ENCODE data around the gene CLDN7.
A peak's percentile ranks its signal among the peaks of the same experiment; 100 is the strongest.

The CLDN7 gene

DNA sequence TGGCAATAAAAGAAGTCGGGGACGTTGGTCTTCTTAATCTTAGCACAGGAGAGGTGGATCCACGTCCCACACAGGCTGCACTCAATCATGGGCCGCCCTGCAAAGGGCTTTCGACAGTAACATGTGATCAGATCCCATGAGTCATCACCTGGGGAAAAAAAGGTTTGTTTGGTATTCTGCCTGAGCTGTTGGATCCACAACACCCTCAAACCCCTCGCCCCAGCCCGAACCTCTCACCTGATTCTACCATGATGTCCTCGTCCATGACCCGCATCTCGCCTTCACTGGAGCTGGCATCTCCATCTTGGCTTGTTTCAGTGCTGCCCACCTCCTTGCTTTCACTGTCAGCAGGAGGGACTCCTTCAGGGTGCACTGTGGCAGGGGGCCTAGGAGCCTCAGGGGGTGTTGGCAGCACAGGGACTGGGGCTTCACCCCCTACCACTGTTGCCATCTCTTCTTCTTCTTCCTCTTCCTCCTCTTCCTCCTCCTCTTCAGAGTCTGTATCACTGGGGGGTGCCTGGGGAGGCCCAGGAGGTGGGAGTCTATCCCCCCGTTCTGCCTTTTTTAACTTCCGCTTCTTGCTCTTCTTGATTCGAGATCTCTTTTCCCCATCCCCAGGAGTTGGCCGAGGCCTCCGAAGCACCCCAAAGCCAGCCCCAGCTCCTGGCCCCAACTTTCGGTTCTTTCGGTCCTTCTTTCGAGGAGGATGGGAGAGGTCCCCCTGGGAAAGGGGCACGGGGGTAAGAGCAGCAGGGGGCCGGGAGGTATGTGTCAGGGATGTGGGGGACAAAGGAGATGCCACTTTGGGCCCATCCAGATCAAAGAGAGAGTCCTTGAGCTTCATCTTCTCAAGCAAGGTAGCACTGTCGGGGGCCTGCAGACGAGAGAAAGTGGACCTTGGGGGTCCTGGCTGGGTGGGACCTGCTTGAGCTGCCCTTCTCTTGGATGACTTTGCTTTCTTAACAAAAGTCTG, 26.3 kb downstream of the CLDN7 start:
- peak; percentile 22 for DNase-seq

DNA sequence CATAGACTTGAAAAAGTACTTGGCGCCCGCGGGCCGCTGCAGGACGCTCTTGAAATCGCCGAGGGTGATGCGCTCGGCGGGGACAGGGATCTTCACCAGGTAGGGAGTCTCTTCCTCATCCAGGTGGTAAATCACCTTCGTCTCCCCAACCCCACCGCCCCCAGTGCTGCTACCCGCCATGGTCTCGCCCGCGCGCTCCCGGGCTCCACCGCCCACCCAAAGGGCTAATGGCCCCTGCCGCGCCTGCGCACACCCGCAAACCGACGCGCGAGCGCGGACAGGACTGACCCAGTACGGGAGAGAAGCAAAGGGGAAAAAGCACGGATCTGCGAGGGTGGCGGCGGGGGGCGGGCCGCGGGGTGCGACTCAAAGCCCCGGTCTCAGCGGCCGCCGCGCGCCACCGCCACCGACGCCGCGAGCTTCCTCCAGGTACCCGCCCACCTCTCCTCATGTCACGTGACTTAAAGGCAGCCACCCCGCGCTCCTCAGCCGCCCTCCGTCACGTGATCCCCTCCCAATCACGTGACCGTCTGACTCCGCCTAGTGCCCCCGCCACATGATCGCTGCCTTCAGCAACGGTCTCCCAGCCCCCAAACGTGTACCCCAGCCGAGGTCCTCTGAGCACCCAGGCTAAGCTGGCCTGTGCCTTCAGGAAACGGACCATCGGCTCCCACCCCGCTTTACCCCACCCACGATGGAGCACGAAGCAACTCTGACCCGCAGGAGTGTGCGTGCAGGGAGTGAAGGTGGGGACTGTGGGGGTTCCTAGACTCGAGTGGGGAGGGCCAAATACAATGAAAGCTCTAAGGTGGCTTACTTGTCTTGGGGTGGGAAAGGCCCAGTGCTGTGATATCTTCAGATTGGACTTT, 28.0 kb downstream of the CLDN7 start, which contains the start of gene DVL2:
Gene DVL2, minus strand, starts transcription at position 435 of the 869 bp plus-strand sequence. Its CDS starts 255 bp downstream, at position 180.
- DNase-seq, result peak; percentile 94

DNA sequence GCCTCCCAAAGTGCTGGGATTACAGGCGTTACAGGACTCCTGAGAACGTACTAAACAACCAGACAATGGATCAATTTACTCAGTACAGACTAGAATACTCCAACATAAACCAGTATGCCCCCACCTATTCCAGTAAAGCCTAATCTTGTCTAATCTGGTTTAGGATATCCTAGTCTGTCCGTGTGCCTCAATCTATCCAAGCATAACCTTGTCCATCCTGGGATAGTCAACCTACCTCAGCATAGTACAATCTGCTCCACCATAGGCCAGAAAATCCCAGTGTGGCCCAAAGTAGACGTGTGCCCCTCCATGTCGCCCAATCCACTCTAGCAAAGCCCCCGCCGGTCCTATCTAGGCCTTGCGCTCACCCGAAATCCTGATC, 28.6 kb downstream of the CLDN7 start:
- DNase-seq, result no peak

DNA sequence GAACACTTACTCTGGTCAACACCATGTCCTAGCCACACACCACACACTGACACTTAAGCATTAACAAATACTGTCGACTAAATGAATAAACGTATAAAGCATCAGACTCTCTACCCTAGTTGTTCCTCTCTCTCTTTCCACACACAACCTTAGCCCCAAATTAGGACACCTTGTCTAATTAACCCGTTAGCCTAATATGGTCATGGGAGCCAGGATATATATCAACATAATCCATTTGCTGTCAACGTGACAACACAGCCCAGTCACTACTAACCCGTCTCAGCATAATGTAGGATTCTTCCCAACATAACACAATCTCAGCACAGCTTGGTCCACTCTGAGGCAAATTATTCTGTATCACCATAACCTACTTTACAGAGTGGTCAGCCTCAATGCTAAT, 30.2 kb downstream of the CLDN7 start:
- DNase-seq, result no peak

DNA sequence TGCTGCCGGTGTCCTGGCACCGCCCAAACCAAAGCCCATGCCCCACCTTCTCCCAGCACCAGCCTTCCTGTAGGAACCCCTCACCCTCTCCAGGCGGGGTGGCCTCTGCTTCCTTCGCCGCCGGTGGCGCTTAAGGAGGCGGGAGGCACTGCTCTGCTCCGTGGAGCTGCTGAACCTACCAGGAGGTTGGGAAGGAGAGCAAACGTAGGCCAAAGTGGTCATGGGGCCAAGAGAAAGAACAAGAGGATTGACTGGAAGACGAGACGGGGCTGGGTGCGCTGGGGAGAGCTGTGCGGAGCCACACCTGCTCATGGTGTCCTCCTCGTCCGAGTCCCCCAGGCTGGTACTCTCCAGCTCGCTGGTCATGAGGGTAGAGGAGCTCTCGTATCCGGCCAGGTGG, 32.8 kb downstream of the CLDN7 start:
- DNase-seq, result no peak

DNA sequence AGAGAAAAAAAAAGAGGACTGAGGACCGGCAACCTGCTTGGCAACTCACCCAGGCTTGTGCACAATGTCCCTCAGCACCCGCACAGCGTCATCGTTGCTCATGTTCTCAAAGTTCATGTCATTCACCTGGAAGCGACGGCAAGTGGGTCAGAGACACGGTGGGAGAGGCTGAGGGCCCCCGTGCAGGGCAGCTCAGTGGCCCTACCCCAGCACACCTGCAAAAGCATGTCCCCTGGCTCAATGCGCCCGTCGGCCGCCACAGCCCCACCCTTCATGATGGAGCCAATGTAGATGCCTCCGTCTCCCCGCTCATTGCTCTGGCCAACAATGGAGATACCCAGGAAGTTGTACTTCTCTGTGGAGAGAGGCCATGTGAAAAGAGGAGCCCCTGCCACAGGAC, 33.4 kb downstream of the CLDN7 start:
- DNase-seq, result no peak

DNA sequence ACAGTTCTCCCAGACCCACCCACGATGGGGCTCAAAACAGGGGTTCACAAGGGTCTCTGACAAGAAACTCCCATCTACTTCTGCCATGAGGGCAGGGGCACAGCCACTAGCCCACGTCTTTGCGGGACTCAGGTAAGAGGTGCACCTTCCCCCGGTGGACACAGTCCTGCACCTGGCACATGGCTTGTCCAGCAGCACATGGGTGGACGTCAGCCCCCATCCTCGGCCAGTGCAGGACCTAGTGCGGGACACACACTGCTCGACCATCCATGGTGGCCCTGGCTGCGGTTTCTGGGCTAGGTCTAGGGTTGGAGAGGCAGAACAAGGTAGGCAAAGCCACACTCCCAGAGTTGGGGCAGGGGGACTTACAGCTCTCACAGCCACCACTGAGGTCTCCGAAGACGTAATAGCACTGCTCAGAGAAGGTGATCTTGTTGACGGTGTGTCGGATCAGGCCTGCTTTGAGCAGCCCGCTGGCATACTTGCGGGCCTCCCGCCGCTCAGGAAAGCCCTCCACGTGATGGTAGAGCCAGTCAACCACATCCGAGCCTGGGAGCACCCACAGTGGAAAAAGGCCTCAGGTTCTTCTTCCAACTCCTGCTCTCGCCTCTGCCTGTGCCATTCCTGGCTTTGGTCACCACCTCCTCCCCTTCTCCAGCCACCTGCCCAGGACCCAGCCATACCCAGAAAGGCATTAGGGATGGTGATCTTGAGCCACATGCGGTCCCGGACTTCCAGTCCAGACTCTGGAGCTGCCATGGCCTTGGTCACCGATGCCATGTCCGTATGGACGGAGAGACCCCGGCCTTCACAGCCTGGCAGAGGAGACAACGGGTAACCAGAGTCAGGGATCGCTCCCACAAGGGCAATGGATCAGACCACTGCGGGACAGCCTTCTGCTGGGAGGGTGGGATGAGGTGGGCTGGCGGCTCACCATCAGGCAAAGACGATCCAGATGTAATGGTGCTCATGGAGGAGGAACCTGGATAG, 35.3 kb downstream of the CLDN7 start:
- no peak for DNase-seq

DNA sequence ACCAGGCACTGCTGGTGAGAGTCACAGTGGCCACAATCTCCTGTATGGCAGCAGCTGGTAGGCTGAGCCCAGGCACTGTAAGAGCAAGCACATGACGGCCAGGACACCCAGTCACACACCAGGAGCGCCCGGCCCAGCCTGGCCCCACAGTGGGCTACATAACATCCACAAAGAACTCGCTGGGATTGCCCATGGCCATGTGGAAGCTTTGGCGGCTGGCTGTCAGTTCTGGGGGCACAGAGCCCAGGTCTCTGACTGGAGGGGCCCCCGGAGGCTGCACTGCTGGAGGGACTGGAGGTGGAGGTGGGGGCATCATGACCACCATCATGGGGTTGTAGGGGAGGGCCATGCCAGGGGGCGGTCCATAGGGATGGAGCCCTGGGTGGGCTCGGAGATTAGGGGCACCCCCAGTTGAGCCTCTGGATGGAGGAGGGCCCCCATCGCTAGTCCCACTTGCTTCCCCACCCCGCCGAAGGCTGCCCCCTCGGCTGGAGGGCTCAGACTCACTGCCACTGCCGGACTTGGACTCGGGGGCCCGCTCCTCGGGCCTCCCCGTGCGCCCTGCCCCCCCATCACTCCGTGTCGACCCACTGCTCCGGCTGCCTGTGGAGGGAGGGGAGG, 36.5 kb downstream of the CLDN7 start:
- DNase-seq, result no peak

DNA sequence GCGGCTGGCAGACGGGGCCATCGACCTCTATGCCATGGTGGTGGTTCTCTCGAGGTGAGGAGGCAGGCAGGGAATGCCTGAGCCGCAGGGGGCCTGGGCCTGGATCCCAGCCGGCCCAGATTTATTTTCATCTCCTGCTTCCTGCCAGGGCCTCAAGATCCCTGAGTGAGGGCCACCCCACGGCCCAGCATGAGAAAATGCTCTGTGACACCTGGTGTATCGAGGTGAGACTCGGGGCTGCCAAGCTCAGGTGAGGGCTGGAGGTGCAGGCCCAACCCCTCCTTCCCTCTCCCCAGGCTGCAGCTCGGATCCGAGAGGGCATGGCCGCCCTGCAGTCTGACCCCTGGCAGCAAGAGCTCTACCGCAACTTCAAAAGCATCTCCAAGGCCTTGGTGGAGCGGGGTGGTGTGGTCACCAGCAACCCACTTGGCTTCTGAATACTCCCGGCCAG, 37.6 kb downstream of the CLDN7 start:
- no peak for DNase-seq

DNA sequence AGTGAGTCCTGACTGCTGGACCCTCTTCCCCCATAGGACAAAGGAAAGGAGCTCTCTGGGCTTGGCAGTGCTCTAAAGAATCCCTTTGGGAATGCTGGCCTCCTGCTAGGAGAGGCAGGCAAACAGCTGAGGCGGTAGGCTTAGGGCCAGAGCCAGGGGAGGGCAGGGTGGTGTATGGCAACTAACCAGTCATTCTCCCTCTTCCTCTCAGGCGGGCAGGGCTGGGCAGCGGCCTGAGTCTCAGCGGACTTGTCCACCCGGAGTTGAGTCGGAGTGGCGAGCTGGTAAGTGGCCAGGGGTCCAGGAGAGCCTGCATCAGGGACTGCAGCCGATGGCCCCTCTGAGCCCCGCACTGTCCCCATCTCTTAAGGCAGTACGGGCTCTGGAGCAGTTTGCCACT, 38.2 kb downstream of the CLDN7 start:
- DNase-seq, result no peak

DNA sequence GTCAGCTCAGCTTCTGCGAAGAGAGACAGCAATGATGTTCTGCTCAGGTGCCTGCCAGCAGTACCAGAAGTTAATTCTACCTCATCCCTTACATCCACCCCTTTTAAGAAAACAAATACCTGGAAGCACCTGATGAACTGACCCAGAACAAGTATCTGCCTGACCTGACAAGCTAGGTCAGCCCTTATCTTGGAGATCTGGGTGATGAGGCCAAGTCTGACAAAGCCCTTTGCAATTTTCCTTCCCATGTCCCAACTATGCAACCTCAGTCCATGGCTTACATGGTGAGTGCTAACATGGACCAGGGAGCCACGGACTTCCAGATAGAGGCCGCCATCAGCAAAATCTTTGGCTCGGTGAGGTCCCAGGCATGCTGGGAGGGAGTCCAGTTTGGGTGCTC, 38.9 kb downstream of the CLDN7 start:
- no peak for DNase-seq

DNA sequence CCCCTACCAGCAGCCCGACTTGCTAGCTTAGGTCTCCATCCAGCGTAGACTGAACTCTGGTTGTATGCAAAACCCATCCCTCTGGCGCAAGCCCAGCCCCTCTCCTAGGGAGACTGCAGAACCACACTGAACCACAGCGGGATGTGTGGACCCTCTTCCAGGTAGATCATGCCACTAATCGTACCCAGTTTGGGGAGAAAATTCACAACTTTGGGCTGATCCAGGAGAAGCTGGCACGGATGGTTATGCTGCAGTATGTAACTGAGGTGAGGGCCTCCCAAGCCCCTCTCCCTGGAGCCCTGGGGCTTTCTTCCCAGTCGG, 39.3 kb downstream of the CLDN7 start:
- DNase-seq, result no peak

DNA sequence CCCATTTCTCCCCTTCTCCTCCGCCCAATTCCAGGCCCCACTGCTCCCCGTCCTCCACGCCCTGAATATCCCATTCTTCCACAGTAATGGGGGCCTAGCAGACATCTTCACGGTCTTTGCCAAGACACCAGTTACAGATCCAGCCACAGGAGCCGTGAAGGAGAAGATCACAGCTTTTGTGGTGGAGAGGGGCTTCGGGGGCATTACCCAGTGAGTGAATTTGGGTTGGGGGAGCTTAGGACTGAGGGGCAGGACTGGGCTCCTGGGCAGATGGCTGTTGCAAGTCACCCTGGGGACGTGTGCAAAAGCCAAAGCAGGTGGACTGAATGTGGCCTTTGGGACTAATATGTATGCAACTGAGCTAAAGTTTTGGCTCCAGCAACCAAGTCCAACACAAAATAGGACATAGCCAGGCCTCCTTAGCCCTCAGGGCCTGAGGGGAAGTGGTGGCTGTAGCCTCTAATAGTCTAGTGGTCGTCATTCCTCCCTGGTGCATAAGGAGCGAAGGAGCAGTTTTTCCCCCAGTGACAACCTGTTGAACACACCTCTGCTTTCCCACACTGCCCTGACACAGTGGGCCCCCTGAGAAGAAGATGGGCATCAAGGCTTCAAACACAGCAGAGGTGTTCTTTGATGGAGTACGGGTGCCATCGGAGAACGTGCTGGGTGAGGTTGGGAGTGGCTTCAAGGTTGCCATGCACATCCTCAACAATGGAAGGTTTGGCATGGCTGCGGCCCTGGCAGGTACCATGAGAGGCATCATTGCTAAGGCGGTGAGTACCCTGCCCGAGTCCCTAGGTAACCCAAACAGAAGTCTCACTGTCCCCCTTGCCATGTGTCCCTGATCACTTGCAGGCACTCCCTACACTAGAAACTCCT, 39.9 kb downstream of the CLDN7 start:
- DNase-seq, result no peak

DNA sequence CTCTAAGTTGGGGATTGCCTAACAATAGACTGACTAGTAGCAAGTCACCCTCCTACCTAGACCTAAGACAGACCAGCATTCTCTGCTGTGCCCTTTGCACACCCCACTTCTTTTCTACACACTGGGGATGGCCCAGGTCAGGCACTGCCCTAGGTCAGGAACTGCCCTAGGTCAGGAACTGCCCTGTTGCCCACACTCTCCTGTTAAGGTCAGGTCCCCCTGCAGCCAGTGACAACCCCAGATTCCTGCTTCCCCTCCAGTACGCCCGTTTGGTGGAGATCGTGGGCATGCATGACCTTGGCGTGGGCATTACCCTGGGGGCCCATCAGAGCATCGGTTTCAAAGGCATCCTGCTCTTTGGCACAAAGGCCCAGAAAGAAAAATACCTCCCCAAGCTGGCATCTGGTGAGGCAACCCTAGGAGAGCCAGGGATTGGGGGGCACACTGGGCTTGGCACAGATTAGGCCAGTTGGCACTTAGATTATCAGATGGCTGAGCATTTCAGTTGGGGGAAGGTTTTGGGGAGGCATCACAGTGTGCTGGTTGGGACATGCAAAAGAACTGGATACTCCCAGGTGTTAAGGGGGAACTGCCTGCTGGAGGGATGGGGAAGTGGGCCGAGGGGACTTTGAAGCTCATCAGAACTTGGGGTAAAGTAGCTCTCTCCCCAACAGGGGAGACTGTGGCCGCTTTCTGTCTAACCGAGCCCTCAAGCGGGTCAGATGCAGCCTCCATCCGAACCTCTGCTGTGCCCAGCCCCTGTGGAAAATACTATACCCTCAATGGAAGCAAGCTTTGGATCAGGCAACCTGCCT, 40.8 kb downstream of the CLDN7 start:
- no peak for DNase-seq

DNA sequence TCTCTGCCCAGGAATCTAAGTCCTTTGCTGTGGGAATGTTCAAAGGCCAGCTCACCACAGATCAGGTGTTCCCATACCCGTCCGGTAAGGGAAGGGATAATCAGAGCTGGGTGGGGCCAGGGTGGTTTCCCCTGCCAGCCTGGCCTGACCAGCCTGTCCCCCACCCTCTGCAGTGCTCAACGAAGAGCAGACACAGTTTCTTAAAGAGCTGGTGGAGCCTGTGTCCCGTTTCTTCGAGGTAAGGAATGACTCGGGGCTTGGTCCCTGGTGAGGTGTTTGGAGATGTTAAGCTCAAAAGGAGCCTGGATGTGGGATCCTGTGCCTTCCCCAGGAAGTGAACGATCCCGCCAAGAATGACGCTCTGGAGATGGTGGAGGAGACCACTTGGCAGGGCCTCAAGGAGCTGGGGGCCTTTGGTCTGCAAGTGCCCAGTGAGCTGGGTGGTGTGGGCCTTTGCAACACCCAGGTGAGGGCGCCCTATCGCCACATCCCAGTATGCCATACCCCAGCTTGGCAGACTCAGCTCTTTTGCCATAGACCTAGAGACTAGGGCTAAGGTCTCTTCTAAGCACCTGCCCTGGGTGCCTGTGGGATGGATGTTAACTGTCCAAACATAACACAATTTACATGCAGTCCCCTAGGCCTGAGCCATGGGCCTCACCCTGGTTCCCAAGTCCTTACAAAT, 41.5 kb downstream of the CLDN7 start:
- DNase-seq, result peak; percentile 65

DNA sequence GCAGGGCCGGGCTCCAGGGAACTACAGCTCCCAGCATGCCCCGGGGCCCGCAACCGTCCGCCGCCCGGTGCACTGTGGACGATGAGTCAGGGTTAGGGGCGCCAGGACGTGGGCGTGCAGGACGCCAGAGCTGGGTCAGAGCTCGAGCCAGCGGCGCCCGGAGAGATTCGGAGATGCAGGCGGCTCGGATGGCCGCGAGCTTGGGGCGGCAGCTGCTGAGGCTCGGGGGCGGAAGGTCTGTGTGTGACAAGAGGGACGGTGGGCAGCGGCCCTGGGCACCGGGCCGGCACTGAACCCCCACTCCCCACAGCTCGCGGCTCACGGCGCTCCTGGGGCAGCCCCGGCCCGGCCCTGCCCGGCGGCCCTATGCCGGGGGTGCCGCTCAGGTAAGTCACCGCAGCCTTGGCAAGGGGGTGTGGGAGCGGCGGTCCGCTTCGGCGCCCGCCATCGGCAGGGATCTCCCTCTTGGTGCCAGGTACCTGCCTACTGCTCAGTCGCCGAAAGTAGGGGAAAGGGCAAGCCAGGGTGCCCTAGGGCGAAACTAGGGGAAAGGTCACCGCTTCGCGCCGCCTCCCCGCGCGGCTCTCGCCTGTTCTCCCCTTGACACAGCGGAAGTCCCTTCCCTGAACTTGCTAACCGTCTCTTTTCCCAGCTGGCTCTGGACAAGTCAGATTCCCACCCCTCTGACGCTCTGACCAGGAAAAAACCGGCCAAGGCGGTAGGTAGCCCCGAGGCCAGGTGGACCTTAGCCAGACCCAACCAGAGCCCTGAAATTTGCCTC, 42.3 kb downstream of the CLDN7 start, which contains the start of the genes ACADVL and DLG4:
Gene ACADVL, plus strand, starts transcription at position 127 of the 781 bp plus-strand sequence. Its CDS starts 47 bp downstream, at position 174.
Gene DLG4, minus strand, starts transcription at position 25 of the 781 bp plus-strand sequence.
- DNase-seq, result peak; percentile 80

DNA sequence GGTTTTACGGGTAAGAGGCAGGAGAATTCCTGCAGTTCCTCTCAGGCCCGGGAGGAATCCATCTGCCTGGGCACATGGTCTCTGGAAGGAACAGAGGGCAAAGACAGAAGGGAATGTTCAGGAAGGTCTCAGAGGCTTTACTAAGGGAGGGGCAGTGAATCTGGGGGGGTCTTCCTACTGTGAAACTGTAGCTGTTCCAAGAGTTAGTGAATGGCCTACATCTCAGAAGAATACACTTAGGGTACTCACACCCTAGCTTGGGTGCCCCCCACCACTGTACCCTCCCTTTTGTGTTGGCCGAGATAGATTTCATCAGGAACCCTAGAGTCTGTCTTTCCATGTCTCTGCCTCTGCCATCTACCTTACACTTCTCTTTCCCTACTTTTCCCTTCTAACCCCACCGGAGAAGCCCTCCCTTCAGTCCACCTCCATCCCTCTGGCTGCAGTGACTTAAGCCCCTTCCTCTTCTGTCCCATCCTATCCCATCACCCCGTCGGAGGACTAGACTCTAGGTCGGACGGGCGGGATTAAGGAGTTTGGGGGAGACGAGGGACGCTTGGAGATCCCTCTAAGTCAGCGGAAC, 43.0 kb downstream of the CLDN7 start:
- no peak for DNase-seq

DNA sequence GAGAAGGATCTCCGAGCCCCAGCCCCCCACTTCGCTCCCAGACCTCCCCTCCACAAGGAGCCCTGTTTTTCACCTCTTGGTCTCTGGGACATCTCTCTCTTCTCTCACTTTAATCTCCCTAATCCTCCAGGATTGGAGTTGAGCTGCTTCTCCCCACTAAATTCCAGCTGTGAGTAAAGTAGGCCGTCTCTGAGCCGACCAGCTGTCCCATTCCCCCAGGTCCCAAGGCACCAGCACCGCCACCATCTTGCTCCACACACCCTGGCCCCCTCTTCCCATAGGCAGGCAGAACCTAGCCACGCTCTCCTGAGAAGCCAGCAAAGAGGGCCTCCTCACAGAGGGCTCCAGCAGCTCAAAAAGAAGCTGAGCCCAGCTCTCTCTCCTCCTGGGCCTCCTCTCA, 43.5 kb downstream of the CLDN7 start:
- no peak for DNase-seq

Data from activated naive CD4-positive, alpha-beta T cell treated with Interleukin-2 at 50 U/mL for 16 hours (primary cell).